Transverse colon (tissue), 3 donors: ENCODE results near the gene SMAD7.

Experiments used
- EP300 ChIP-seq: sonication (generic); formaldehyde crosslinking; IDR thresholded peaks from one replicate; pipeline ENCODE4 v1.6.1; 2017; ENCODE audit warnings: antibody characterized with exemption, low read depth
- POLR2A ChIP-seq: fragments of 450-650 bp; IDR thresholded peaks from one replicate; pipeline ENCODE4 v1.6.1; 2016; ENCODE audit warnings: antibody characterized with exemption, mild to moderate bottlenecking, moderate library complexity
- TF ChIP-seq, protein P1 (sequence below), 5 experiments: fragments of 200-600 bp in 3 of 5; fragments of 450-650 bp in 2 of 5; sonication (generic) in 3 of 5; IDR thresholded peaks; 1 replicate in 2 of 5; 2 replicates in 3 of 5; pipeline ENCODE4 v1.5.1; 2016 to 2017; ENCODE audit warnings: antibody characterized with exemption in 5 of 5, inconsistent platforms in 3 of 5, mild to moderate bottlenecking in 2 of 5, moderate library complexity in 1 of 5

DNA sequence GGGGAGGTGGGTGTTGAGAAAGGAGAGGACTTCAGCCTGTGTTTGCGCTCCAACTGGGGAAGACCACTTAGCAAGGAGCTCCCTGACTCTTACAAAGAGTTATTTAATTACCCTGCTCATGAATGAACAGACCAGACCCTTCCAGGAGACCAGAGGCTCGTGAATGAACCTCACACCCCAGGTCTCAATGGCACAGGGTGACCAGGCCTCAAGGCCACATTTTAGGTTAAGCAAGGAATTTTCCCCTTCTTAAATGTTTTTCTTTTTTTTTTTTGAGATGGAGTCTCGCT is 25.3 kb downstream of the SMAD7 start:
- TF ChIP-seq EP300 (no peak), POLR2A (no peak)
- TF ChIP-seq, protein P1, sequence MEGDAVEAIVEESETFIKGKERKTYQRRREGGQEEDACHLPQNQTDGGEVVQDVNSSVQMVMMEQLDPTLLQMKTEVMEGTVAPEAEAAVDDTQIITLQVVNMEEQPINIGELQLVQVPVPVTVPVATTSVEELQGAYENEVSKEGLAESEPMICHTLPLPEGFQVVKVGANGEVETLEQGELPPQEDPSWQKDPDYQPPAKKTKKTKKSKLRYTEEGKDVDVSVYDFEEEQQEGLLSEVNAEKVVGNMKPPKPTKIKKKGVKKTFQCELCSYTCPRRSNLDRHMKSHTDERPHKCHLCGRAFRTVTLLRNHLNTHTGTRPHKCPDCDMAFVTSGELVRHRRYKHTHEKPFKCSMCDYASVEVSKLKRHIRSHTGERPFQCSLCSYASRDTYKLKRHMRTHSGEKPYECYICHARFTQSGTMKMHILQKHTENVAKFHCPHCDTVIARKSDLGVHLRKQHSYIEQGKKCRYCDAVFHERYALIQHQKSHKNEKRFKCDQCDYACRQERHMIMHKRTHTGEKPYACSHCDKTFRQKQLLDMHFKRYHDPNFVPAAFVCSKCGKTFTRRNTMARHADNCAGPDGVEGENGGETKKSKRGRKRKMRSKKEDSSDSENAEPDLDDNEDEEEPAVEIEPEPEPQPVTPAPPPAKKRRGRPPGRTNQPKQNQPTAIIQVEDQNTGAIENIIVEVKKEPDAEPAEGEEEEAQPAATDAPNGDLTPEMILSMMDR (IDR thresholded peaks at IDR 0.05), result no peak
